ENCODE measurements around the gene SH2D7.

Gene SH2D7

DNA sequence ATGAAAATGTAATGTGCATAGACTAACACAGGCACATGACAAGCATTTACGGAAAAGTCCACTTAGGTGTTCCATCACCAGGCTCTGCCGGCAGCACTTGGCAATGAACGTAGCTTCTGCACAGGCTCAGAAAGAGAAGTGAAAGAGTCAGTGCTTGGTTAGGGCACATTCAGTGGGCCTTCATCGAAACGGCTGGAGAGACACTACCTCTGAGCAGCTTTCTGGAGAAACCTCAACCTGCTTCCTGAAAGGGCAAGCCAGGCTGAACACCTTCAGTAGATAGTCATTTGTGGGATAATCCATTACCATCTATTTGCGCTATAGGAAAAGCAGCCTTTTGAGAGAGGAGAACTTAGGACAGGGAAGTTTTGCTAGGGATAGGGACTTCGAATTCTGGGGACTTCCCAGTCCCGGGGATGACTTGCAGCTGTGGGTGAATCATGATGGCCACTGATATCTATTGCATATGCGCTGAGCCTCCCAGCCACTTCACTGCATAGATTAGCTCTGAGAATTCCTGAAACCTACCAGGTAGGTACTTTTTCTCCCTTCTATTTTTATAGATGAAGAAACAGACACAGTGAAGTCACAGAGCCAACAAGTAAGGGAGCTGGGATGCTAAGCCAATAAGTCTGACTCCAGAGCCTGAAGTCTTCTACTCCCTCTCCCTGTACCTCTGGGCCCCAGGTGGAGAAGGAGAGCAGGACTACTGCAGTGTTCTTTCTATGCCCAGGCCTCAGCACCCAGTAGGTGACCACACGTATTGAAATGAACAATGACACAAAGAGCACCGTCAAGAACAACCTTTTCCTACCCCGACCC lies 4.2 kb upstream of the SH2D7 start:
- TF ChIP-seq, protein P1, sequence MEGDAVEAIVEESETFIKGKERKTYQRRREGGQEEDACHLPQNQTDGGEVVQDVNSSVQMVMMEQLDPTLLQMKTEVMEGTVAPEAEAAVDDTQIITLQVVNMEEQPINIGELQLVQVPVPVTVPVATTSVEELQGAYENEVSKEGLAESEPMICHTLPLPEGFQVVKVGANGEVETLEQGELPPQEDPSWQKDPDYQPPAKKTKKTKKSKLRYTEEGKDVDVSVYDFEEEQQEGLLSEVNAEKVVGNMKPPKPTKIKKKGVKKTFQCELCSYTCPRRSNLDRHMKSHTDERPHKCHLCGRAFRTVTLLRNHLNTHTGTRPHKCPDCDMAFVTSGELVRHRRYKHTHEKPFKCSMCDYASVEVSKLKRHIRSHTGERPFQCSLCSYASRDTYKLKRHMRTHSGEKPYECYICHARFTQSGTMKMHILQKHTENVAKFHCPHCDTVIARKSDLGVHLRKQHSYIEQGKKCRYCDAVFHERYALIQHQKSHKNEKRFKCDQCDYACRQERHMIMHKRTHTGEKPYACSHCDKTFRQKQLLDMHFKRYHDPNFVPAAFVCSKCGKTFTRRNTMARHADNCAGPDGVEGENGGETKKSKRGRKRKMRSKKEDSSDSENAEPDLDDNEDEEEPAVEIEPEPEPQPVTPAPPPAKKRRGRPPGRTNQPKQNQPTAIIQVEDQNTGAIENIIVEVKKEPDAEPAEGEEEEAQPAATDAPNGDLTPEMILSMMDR (IDR thresholded peaks at IDR 0.05; ENCODE audit: extremely low read depth, missing control alignments): no peak
- DNase-seq (ENCODE audit: low spot score): peak; percentile 37

DNA sequence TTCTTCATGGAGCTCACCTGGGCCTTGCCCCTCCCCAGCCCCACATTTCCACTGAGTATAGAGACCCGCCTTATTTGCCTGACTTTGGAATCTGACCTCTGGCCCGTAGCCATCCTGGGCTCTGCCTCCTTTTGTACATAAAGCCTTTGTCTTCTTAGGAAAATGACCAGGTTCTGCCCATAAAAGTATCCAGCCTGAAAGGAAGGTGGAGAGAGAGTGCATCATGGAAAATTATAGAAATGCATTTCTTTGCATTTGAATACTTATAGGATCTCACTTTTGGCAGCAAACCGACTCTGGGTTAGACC lies 3.6 kb upstream of the SH2D7 start:
- TF ChIP-seq, protein P1 (IDR thresholded peaks at IDR 0.05; ENCODE audit: extremely low read depth, missing control alignments): no peak
- DNase-seq (ENCODE audit: low spot score): no peak

DNA sequence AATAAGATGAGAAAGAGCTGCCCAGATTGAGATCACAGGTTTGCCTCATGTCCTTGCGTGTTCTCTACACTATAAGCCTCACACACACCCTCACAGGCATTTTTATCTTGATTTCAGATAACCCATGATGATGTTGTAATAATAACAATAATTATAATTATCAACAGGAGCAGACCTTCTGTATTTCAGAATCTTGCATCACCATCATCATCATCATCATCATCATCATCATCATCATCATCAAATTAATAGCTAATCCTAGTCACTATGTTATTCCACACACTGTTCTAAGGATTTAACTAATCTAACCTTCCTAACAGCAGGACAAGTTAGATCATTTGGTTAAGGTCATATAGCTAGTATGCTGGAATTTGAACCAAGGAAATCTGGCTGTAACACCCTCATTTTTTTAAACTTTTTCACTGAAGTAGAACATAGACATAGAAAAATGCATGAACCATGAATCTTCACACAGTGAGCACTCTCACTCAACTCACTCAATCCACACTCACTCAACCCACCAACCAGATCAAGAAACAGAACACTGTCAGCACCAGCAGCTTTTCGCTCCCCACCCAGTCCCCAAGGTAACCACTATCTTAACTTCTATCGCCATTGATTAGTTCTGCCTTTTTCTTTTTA lies 1.8 kb upstream of the SH2D7 start:
- TF ChIP-seq, protein P1 (IDR thresholded peaks at IDR 0.05; ENCODE audit: extremely low read depth, missing control alignments): no peak

GRCh38 chr15:78093242-78094020 lies 1.1 kb downstream of the SH2D7 start:
- DNase-seq (ENCODE audit: low spot score): no peak

More for the DNA sequence above, 1.8 kb upstream of the SH2D7 start:
- DNase-seq (ENCODE audit: low spot score): no peak

GRCh38 chr15:78097667-78098066 lies 5.3 kb downstream of the SH2D7 start:
- TF ChIP-seq, protein P1 (IDR thresholded peaks at IDR 0.05; ENCODE audit: extremely low read depth, missing control alignments): no peak
- DNase-seq (ENCODE audit: low spot score): no peak

More at GRCh38 chr15:78093242-78094020, 1.1 kb downstream of the SH2D7 start:
- TF ChIP-seq, protein P1 (IDR thresholded peaks at IDR 0.05; ENCODE audit: extremely low read depth, missing control alignments): no peak

DNA sequence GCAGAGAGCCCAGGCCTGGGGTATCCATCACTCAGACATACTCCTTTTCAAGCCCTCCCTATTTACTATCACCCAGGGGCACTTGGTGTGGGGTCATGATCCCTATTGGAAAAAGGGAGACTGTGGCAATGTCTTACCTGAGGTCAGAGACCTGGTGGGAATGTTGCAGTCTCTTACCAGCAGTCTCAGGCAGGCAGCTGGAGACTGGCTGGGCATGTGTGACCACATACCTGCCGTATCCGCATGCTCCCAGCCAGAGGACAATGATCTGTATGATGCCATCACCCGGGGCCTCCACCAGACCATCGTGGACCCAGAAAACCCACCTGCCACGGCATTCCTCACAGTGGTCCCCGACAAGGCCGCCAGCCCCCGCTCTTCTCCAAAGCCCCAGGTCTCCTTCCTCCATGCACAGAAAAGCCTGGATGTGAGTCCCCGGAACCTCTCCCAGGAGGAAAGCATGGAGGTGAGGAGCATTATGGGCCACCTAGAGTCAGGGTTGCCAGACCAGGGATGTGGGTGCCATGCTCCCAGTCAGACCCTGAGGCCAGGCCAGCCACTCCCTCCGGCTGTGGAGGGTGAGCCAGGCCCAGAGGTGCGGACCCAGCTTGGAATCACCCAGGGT lies 5.9 kb downstream of the SH2D7 start:
- TF ChIP-seq, protein P1 (IDR thresholded peaks at IDR 0.05; ENCODE audit: extremely low read depth, missing control alignments): no peak
- DNase-seq (ENCODE audit: low spot score): no peak

All from GM20000 (cell line).